Measurements from ENCODE around the gene GET4.

Gene GET4

DNA sequence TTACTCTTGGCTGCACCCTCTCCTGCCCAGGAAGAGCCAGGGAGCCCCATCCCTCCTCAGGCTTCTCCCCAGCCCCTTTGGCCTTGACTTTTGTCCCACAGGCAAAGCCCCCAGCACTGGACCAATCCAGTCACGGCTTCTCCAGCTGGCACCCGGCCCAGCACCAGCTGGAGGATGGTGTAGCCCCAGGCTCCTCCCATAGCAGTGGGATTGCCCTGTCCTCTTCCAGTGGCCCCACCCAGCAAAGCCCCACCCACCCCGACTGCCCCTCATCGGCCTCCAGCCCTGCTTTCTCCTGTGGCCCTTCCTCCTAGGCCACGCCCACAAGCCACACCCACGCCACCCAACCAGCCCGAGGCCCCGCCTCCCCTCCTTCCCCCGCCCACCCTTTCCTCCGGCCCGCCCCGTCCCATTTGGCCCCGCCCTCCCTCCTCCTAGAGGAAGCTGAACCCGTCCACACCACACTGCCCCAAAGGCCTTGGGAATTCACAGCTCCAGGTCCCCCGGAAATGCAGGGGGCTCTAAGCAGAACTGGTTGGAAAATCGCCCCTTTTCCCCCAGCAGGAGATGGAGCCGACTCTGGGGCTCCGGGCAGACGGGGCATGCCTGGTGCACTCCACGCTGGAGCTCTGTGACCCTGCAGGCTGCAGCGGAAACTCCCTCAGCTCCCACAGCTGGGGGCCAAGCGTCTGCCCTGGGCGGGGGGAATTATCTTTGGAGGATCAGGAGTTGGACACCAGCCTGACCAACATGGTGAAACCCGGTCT lies 25.2 kb downstream of the GET4 start:
- DNase-seq, result peak; percentile 96

DNA sequence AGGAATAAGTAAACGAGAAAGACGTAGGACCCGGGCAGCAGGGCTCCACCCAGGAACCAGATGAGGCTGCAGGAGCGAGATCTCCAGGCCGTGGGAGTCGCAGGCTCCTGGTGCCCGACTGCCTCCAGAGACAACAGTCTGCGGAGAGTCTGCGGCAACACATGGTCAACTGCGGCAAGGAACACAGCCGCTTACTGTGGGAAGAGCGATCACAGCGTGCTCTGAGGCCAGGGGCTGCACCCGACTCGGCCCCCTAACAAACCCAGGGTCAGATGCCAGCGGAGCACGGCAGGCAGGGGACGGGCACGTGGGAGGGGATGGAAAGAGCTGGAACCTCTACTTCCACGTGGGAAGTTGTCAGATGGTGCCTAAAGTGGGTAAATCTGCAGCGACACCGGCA lies 26.6 kb downstream of the GET4 start:
- no peak for DNase-seq

DNA sequence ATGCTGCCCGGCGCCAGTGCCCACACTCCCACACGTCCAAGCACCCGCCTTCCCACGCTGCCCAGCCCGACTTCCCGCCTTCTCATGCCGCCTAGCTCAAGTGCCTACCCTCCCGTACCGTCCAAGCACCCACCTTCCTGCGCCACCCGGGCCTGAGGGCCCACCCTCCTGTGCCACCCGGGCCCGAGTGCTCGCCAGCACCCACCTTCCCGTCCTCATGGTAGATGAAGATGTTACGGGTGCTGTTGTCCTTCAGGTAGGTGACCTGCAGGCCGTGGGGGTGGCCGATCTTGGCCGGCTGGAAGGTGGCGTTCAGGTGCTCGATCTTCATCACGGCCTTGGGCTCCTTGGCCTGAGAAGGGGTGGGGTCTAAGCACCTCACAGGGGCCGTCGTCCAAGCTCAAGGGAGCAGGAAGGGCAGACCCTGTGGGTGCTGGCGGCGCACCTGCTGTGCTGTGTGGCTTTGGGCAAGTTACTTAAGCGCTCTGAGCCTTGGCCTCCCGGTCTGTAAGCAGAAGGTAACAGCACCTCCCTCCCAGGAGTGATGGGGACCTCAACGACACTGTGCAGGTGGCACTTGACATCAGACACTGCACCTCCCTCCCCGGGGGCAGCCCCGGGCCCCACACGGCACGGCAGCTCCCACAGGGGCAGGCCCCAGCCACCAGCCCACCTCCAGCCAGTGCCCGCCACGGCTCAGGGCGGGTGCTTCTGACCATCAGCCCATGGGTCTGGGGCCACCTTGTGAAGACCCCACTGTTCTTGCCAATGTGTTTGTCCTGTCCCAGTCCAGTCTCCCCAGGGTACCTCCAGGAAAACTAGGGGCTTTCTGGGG lies 27.8 kb downstream of the GET4 start:
- DNase-seq, result no peak

DNA sequence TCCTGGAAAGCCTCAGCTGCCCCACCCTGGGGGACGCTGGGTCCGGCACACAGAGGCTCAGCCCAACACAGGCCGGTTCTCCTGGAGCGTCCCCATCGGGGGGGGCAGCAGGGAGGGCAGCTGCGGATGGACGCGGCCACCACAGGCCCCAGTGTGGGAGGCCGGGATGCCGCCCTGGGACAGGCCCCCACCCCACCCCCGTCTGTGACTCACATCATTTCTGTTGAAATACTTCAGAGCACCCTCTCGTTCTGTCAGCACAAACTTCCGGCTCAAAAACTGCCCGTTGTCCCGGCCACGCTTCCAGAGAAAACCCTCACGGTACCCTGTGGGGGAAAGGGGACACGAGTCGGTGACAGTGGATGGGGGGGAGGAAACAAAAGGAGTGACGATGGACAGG lies 28.5 kb downstream of the GET4 start:
- DNase-seq, result no peak

DNA sequence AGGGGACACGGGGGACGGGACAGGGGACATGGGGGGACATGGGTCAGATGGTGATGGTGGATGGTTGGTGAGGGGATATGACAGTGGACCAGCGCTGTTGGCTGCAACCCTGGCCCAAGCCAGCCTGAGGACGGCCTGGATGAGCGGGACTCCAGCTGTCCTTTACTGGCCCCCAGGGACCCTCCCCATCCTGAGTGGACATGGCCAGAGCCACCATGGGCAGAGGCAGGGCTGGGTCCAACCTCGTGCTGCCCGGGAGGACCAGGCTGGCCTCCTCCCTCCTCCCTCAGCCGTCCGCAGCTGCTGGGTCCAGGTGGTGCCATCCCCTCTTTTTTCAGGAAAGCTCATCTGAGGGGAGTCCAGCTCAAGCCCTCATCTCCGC lies 30.4 kb downstream of the GET4 start:
- no peak for DNase-seq

DNA sequence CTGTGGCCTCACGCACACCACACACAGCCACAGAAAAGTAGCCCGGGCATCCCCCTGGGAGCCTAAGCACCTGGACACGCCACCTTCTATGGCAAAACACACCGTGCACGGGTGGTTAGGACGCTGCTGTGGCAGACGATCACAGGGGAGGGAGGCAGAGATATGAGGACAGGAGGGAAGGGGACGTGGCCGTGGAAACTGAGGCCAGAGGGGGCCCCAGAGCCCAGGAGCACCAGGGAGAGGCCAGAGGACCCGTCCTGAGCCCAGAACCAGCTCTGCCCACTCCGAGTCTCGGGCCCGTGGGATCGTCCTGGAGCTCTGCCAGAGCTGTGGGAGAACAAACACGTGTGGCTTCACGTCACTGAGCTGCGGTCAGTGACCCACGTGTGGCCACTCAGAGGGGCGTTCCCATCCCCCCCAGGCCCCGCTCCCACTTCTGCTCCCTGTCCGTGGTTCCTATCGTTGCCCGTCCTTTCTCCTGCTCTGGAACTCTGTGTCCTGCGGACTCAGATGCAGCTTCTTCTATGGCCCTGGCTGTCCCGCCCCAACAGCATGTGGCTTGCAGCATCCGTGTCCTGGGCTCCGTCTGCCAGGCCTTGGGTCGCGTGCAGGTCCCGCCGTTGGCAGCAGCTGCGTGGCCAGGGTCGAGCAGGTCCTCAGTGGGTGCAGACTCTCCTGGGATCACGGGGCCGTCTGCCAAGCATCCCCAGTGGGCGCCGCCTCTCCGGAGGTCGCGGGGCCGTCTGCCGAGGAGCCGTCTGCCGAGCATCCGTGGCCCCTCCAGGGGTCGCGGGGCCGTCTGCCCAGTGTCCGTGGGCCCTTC lies 31.0 kb downstream of the GET4 start:
- DNase-seq, result peak; percentile 44

DNA sequence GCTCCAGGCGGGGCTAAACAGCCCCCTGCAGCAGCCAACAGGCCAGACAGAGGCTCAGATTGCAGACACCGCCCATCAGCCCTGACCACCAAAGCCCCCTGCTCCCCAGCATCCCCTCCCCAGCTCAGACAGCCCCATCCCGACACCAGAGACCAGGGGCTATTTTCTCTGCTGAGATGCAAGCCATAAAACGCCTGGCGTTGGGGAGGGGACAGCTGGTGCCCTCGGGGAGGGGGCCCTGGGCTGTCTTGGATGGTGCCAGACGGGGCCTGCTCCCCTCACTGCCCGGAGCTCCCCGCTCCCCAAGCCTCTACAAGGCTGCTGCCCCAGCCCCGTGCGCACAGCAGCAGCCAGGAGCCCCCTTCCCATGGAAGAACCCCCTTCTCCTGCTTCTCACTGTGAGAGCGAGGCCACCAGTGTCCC lies 31.8 kb downstream of the GET4 start:
- DNase-seq, result no peak

DNA sequence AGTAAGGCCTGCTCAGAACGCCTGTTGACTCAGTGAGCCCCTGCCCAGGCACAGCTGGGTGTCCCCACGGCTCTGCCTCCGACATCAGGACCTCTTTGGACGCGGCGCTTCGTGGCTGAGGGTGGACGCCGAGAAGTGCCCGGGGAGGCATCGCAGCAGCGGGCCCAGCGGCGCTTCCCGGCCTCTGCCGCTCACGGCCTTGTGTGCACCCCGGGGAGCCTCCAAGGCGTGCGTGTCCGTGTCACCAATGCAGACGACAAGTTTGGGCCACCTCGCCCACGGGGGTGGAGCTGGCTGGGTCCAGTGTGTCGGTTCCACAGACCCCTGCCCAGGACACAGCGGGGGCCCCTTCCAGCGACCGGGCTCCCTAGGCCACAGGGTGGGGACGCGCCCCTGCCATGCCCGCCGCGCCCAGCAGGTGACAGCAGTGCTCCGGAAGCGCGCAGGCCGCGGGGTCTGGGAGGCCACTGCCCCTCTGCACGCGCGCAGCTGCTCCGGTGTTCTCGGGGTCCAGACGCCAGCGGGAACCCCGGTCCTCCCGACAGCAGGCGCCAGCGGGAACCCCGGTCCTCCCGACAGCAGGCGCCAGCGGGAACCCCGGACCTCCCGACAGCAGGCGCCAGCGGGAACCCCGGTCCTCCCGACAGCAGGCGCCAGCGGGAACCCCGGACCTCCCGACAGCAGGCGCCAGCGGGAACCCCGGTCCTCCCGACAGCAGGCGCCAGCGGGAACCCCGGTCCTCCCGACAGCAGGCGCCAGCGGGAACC lies 32.4 kb downstream of the GET4 start:
- peak; percentile 76 for DNase-seq

DNA sequence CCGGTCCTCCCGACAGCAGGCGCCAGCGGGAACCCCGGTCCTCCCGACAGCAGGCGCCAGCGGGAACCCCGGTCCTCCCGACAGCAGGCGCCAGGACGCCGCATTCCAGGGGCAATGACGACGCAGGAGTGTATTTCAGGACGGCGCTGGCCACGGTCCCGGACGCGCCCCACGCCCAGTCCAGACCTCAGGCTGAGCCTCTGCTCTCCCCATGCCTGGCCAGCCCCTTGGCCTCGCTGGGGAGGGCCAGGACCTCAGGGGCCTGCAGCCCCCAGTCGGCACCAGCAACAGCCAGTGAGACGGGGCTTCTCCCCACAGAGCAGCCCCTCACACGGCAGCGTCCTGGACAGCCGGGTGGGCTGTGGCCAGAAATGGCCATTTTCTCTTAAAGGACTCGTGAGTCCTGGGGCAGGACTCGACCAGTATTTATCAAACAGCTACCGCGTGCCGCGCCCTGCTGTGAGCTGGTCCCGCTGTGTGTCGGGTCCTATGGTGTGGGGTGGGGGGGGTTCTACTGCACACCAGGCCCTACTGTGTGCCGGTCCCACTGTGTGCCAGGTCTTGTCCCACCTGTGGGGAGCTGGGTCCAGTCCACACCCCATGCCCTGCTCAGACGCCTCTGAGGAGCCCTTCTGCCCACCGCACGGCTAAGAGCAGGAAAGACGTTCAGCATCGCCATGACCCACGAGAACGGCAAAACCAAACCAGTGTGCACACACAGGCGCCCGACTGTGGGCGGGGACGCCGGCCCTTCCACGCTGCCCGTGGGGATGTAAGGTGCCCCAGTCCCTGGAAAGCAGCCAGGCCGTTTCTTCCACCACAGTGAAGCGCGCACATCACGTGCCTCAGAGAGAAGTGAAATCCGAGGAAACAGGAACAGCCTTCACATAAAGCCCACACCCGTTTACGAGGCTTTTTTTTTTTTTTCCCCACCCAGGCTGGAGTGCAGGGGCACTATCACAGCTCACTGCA lies 33.3 kb downstream of the GET4 start:
- peak; percentile 44 for DNase-seq

DNA sequence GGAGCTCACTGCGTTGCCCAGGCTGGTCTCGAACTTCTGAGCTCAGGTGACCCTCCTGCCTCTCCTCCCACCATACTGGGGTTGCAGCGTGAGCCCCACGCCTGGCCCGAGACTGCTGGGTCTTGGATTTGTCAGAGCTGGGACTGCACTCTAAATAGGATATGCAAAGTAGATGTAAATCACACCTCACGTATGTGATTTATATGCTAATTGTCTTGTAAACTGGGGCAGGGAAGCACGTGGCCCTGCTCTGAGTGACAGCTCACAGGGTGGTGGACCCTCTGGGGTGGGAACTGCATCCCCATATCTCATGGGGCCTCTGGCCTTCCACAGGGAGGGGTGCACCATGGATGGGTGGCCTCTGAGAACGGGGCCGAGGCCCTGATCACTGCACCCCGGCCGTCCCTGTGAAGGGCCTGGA lies 34.1 kb downstream of the GET4 start:
- DNase-seq, result no peak

DNA sequence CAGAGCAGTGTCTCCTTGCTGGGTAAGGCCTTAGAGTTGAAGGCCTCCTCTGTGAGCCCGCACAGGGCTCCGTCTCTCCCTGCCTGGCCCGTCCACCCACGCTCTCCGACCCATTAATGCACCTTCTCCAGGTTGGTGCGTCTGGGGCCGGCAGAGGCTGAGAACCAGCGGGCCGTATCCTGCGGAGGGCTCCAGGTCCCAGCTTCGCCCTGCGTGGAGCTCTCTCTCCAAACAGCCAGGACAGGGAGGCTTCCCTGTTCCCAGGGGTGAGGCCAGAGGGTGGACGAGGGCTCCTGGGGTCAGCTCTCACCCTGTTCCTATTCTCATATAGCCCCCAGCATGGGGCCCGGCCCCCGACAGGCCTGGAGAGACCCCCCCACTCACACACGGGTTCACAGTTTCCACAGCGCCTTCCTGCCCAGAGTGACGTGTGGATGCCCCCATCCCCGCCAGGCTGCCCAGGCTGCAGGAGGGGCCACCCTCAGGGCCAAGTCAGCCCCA lies 34.6 kb downstream of the GET4 start:
- DNase-seq, result no peak

DNA sequence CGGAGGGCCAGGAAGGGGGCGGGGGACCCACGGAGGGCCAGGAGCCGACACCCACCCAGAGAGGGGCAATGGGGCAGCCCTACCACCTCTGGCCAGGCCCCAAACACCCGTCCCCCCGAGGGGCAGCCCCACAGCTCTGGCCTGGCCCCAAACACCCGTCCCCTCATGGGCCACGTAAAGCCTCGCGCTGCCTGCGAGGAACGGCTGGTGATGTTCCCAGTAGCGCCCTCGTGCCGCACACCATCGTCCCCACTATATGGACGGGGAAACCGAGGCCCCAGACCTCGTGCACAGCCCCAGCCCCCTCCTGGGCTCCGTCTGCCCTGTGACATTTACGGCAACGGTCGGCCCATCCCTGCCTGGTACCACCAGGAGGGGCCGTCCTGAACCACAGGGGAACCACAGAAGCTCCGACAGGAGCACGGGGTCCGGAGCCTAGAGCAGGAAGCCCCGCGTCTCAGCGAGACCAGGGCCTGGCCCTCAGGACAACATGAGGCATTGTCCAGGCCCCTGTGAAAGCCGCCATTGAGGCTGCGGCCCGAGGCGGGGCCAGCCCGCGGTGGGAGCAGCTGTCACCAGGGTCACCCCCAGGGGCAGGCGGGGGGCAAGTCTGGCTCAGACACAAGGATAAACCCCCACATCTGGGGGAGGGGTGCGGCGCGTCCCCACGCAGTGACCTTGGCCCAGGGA lies 35.6 kb downstream of the GET4 start:
- DNase-seq, result no peak

DNA sequence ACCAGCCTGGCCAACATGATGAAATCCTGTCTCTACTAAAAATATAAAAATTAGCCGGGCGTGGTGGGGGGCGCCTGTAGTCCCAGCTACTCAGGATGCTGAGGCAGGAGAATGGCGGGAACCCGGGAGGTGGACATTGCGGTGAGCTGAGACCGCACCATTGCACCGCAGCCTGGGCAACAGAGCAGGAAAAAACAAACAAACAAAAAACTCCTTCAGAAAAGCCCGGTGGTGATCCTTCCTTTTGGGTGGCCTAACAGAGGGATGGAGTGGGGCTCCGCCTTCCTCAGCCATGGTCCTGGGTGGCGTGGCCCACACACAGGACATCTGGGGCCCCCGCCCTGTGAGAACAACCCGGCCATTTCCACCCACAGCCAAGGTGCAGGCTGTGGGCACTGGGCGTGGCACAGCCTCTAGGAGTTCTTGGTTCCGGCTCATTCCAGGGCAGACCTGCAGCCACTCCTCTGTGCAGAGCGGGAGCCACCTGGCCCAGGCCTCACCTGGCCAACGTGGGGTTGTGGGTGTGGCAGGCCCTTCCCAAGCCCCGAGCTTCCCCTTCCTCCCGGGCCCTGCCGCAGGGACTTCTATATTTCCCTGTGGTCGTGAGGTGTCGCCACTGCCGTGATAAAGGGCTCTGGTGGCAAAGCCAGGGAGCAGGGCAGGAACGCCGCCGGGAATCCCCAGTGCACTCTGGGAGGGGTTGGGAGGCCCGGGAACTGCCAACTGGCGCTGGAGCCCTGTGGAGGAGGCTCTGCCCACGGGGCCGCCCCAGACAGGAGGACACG lies 37.6 kb downstream of the GET4 start:
- DNase-seq, result no peak

DNA sequence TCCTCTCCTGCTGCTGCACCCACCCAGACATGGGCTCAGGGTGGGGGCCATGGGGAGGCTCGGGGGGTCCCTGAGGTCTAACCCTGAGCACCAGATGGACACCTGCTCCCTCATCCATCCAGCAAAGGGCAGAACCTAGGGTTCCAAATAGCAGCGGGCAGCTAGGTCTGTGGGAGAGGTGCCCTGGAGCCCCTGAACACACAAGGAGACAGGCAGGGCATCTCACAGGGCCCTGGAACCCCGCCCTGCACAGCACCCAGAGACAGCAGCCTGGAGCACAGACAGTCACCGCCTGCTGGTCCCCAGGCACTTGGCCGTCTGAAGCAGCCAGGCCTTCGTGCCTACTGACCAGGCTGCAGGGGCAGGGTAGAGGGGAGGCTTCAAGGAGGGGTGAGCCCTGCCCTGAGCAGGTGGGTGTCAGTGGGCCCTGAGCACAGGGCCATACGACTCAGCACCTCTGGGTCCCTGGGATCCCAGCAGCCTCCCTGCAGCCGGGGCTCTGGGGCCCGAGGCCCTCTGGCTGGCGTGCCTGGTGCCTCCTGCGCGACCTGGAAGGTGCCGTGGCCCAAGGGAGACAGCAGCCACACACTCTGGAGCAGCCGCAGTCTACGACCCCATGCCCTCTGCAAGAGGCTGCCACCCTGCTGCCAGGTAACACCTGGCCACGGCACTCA lies 38.3 kb downstream of the GET4 start:
- no peak for DNase-seq

DNA sequence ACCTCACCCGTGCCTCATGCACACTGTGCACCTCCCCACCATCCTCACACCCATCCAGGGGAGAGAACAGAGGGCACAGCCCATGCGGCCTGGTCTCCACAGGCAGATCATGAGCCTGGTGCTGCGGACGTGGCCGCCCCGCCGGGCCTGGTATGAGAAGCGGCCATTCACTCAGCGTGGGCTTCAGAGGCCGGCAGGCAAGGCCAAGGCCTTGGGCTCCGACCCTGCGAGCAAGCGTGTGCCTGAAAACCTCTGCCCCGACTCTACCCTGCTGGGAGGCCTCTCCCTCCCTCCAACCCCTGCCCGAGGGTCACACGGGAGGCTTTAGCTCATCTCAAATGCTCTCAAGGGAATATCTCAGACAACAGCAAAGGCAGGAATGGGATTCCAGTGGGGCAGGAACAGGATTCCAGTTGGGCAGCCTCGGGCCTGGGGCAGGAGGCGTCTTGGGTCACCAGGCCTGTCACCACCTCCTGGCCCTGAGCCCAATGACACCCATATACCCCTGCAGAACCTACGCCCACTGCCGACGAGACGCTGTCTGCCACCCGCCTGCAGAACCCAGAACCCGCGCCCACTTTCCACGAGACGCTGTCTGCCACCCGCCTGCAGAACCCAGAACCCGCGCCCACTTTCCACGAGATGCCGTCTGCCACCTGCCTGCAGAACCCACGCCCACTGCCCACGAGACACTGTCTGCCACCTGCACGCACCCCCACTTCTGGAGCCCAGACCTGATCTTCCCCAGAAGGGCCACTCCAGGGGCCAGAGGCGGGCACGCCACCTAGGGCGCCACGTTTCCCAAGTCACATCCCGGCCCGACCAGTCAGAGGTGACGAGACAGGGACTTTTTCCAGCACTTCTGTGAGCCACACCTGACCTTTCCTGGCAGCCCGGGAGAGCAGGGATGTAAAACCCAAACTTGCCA lies 39.2 kb downstream of the GET4 start:
- peak; percentile 39 for DNase-seq

DNA sequence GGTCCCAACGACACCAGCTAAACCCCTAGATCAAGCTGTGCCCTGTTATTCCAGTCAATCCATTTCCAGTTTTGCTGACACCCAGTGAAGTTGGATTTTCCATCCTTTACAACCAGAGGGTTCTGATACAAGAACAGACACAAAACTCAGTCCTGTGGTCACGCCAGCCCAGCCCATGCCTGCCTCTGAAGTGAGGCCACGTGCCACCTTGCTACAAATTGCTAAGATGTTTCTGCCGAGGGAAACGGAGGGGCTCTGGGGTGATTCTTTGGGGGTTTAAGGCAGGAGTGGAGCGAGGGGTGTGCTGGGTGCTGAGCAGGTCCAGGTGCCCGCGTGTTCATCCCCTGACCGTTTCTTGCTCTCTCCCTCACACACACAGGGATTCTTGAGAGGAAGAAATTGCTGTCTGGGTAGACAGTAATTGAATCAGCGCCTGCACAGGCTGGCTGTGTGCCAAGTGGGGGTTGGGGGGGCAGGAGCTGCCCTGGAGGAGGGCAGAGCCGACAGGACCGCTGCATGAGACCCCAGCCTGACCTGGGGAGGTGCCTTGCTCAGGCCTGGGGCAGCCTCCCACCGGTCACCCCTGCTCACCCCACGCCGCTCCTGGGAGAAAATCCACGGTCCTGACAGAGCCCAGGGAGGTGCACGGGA lies 40.1 kb downstream of the GET4 start:
- peak; percentile 65 for DNase-seq
